ENCODE measurements around the gene UBC.
"Not testable (repeated sequence)": the region's sequence is repeated elsewhere in the genome, so short reads cannot be mapped to it uniquely, and the experiment has no call there.

Gene UBC

DNA sequence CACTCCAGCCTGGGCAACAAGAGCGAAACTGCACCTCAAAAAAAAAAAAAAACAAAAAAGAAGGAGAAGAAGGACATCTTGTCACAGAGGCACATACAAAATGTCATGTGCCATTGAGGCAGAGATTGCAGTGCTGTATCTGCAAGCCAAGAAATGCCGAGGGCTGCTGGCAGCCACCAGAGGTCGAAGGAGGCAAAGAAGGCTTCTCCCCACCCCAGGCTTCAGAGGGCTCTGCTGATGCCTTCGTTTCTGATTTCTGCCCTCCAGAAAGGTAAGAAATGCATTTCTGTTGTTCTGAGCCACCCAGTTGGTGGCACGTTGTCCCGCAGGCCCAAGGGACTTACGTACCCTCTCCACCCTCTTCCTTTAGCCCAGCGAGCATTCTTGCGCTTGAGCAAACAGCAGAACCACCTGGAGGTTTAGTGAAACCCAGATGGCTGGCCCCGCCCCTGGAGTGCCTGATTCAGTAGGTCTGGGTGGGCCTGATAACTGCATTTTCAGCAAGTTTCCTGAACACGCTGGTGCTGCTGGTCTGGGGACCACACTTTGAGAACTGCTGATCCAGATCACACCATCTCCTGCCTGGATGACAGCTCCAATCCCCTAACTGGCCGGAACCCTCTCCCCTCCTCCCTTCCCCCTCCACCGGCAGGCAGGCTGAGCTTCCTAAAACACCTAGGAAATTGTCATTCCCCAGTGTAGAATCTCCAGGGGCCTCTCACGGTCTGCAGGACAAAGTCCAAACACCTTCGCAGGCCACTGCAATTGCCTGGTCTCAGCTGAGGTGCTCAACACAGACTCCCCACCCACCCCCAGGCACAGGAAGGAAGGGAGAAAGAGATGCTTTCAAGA lies 29.6 kb downstream of the UBC start:
- DNase-seq (ENCODE audit: low read depth in 2 of 2), result no peak

DNA sequence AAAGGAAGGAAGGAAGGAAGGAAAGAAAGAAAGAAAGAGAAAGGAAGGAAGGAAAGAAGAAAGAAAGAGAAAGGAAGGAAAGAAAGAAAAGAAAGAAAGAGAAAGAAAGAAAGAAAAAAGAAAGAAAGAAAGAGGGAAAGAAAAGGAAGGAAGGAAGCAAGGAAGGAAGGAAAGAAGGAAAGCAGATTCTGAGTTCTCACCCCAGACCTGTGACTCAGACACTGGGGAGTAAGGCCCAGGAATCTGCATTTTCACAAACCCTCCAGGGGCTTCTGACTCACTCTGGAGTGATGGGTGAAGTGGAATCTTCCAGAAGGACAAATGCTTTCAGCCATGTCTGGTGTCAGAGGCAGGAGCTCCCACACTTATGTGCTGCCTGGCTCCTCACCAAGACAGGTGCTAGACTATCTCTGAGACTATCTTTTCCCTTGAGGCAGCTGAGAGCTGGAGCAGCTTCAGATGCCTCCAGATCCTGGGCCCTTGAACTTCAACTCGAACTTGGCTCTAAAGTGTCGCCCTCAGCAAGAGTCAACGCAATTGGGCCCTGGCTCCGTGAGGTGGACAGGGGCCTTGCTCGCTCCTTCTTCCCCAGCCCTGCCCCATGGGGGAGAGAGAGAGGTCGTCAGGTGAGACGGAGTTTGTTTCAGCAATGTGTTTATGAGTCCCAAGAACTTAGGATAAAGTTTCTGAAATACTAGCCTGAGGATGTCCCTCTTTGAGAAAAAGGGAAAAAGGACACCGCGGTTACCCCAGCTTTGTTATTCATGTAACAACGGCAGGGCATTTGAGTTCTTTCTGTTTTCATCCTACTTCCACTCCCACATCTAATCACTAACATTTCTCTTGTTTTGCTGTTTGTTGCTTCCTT lies 31.0 kb downstream of the UBC start:
- DNase-seq (ENCODE audit: low read depth in 2 of 2), result no peak

DNA sequence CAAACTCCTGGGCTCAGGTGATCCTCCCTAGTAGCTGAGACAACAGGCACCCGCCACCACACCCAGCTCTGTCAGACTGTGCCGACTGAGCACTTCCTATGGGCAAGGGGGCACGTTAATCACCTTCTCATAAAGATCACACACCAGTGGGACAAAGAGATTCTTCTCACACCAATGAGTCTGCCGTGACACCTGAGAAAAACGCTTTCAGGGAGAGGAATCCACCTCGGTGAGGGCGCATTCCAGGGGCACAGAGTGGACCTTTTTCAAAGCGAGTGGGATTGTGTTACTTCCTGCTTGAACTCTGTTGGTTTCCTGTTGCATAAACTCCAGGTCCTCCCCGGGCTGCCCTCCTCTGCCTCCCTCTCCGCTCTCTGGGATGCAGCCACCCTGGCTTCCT lies 33.3 kb downstream of the UBC start:
- DNase-seq (ENCODE audit: low read depth in 2 of 2), result no peak

DNA sequence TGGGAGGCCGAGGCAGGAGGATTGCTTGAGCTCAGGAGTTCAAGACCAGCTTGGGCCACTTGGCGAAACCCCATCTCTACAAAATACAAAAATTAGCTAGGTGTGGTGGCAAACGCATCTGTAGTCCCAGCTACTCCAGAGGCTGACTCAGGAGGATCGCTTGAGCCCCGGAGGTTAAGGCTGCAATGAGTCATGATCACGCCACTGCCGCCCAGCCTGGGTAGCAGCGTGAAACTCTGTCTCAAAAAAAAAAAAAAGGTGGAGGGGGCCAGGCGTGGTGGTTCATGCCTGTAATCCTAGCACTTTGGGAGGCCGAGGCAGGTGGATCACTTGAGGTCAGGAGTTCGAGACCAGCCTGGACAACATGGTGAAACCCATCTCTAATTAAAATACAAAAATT lies 34.1 kb downstream of the UBC start:
- DNase-seq (ENCODE audit: low read depth in 2 of 2), result not testable (repeated sequence)

DNA sequence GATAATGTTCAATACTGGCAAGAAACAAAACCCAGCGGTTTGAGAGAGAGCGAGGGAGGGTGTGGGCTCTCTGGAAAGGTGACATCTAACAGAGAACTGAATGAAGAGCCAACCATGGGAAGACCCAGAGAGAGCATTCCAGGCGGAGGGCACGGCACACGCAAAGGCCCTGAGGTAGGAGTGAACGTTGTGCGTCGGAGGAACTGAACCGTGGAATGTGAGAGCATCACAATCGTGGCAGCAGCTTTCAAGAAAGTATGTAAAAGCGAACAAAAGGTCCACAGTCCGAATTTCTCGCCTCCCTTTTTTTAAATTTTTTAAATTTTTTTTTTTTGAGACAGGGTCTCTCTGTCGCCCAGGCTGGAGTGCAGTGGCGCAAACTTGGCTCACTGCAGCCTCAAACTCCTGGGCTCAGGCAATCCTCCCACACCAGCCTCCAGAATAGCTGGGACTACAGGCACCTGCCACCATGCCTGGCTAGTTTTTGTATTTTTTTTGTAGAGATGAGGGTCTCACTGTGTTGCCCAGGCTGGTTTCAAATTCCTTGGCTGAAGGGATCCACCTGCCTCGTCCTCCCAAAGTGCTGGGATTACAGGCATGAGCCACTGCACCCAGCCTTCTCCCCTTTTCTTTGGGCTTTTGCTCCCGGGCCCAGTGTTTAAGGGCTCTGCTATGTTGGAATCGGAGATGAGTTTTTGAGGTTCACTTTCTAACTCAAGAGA lies 35.5 kb downstream of the UBC start:
- no peak for DNase-seq (ENCODE audit: low read depth in 2 of 2)

DNA sequence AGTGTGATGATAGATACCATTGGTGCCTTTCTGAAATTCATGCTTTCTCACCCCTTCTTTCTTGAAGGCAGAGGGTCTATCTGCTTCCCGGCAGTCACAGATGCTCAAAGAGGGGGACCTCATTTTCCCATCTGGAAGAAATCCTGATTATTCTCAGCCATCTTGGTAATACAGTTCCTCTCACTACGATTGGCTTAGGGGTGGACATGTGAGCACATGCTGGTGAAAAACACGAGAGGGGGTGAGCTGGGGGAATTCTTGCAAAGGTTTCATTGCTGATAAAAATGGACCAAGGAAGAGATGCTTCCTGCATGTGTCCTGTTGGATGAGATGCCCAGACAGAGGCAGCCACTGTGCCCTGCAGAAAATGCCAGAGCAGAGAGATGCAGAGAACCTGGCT lies 37.0 kb downstream of the UBC start:
- DNase-seq (ENCODE audit: low read depth in 2 of 2), result no peak

DNA sequence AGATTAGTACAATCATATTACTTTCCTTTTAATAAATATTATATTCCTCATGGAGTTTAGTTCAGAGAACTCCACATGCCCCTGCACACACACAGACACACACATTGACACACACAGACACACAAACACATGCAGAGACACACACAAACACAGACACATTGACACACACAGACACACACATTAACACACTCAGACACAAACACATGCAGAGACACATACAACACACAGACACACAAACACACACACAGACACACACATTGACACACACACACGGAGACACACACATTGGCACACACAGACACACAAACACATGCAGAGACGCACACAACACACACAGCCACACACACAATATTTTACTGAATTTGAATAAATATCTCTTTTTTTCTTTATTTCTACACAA lies 38.3 kb downstream of the UBC start:
- no peak for DNase-seq (ENCODE audit: low read depth in 2 of 2)

DNA sequence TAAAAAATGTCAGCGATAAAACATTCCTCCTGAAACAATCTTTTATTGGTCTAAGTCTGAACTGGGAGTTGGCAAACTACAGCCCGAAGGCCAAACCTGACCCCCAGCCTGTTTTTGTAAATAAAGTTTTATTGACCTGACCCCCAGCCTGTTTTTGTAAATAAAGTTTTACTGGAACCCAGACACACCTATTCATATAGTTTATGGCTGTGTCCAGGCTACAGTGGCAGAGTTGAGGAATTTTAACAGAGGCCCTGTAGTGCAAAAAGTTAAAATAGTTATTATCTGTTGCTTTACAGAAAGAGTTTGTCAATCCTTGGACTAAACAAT lies 38.7 kb downstream of the UBC start:
- no peak for DNase-seq (ENCODE audit: low read depth in 2 of 2)

DNA sequence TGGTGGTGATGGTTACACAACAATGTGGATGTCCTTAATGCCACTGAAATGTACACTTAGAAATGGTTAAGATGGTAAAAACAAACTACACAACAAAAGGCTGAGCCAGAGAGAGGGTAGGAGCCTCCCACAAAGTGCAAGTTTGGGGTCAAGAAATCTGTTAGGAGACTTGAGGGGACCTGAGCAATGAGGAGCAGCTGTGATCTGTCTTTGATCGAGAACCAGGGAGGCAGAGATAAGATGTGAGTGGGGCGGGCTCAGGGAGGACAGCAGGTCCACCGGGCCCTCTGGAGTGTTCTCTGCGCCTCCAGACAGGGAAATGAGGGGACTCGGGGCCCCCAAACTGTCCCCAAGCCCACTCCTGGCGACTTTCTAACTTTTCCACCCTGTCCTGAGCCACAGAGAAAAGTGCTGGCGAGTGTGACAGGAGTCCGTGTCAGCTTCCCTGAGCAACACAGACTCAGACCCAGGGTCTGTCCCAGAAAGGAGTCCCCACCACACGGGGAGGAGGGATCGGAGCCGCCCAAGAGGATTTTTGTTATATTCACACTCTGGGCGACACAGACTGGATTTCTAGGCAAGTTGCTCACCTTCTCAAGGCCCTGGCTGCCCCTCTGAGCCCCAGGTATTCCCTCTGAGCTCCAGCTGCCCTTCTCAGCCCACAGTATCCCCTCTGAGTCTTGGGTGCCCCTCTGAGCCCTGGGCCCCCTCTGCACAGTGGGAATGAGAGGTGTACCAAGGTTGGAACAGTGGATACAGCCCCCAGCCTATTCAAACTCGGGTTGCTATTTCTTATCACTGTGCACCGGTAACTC lies 39.3 kb downstream of the UBC start:
- DNase-seq (ENCODE audit: low read depth in 2 of 2), result no peak

DNA sequence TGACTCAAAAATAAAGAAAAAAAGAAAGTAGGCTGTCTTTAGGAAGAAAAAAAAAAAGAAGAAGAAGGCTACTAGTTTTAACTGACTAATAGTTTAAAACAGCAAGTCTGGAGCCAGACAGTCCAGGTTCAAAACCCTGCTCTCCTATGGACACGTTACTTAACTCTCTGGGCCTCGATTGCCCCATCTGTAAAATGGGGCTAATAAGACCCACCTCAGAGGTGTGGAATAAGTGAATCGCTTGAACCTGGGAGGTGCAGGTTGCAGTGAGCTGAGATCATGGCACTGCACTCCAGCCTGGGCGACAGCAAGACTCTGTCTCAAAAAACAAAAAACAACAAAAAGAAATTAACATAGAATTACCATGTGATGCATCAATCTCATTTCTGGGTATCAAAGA lies 40.3 kb downstream of the UBC start:
- no peak for DNase-seq (ENCODE audit: low read depth in 2 of 2)

DNA sequence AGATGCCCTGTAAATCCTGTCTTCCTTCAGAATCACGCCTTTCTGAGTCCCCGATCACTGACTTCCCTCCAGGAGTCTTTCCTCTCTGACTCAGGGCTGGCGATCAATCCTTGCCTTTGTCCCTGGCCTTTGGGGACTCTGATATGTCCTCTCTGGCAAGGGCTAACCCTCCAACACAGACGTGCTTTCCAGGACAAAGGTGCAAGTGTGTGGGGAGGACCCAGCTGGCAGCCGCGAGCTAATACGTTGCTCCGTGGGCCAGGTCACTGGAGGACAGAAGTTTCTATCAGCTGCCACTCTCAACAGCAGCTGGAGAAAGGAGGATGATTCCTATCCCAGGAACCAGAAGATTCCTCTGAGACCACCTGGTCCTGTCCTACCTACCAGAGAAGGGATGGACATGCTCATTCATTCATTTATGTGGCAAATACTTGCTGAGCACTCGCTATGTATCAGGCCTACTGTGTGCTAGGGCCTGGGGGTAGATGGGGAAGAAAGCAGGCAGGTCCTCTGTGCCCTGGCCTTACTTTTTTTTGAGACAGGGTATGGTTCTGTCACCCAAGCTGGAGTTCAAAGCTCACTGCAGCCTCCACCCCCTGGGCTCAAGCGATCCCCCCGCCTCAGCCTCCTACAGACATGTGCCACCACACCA lies 42.3 kb downstream of the UBC start:
- DNase-seq (ENCODE audit: low read depth in 2 of 2), result no peak

DNA sequence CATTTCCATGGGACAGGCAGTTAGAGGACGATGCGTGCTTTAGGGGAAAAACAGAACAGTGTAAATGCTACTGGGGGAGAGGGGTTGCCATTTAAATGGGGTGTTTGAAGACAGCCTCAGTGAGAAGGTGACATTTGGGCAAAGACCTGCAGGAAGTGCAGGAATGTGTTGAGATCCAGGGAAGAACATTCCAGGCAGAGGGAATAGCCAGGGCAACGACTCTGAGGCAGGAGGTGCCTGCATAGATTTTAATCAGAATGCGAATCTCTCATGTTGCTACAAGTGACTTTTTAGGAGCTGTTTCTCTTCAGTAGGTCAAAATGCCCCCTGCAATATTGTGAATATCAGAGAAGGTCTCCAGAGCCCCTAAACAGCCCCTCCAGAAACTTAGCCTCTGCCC lies 43.2 kb downstream of the UBC start:
- no peak for DNase-seq (ENCODE audit: low read depth in 2 of 2)

DNA sequence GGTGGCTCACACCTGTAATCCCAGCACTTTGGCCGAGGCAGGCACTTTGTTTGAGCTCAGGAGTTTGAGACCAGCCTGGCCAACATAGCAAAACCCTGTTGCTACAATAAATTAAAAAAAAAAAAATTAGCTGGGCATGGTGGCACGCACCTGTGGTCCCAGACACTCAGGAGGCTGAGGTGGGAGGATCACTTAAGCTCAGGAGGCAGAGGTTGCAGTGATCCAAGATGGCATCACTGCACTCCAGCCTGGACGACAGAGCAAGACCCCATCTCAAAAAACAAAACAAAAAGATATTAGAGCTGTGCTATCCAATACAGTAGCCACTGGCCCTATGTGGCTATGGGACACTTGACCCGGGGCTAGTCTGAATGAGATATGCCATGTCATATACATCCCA lies 43.9 kb downstream of the UBC start:
- no peak for DNase-seq (ENCODE audit: low read depth in 2 of 2)

DNA sequence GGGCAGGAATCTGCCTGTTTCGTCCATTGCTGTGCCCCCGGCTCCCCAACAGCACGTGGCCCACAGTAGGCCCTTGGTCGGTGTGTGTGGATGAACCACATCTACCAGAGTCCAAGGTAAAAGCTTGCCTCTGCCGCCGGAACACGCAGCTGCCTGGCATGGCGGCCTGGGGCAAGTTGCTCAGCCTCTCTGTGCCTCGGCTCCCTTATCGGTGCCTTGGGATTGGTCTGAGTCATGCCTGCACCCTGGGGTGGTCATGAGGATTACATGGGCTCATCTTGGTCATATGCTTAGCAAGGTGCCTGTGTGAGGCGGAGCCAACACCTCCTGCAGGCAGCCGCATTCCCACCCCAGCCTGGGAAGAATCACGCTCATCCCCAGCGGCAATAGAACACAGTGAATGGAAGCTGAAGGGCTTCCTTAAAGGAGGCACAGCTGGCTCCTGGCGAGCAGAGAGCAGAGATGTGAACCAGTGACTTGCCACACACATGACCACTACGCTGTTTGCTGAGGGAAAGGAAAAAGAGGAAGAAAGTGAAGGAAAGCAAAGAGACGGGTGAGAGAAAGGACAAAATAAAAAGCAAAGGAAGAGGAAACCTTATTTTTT lies 45.3 kb downstream of the UBC start:
- no peak for DNase-seq (ENCODE audit: low read depth in 2 of 2)

DNA sequence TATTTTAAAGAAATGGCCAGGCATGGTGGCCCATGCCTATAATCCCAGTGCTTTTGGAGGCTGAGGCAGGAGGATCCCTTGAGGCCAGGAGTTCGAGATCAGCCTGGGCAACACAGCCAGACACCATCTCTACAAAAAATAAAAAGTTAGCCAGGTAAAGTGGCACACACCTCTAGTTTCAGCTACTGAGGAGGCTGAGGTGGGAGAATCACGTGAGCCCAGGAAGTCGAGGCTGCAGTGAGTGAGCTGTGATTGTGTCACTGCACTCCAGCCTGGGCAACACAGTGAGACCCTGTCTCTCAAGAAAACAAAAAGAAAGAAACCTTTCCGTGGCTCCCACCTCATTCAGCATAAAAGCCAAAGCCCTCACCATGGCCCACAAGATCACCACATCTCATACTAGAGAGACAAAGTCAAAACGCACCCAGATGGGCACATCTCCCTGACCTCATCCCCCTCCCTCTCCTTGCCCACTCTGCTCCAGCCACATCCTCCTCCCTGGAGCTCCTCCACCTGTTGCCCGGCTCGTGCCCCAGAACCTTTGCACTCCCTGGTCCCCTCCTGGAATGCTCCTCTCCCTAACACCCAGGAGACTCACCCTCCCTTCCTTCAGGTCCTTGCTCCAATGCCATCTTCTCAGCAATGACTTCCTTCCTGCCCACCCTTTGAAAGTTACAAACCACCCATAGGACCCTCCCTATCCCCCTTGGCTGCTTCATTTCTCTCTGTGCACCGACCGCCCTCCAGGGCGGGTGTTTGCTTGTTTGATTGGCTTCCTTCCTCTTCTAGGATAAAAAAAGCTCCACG lies 46.0 kb downstream of the UBC start:
- no peak for DNase-seq (ENCODE audit: low read depth in 2 of 2)

DNA sequence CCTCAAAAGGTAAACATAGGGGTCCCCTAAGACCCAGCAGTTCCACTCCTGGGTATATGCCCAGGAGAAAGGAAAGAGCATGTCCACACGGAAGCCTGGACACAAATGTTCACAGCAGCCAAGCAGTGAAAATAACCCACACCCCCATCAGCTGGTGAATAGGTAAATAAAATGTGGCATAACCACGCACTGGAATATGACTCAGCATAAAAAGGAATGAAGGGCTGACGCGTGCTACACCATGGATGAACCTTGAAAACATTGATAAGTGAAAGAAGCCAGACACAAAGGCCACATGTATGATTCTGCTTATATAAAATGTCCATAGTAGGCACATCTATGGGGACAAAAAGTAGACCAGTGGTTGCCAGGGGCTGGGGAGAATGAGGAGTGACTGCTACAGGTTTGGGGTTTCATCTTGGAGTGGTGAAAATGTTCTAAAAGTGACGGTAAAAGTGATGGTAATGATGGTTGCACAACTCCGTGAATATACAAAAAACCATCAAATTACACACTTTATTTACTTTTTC lies 47.0 kb downstream of the UBC start:
- DNase-seq (ENCODE audit: low read depth in 2 of 2), result no peak

DNA sequence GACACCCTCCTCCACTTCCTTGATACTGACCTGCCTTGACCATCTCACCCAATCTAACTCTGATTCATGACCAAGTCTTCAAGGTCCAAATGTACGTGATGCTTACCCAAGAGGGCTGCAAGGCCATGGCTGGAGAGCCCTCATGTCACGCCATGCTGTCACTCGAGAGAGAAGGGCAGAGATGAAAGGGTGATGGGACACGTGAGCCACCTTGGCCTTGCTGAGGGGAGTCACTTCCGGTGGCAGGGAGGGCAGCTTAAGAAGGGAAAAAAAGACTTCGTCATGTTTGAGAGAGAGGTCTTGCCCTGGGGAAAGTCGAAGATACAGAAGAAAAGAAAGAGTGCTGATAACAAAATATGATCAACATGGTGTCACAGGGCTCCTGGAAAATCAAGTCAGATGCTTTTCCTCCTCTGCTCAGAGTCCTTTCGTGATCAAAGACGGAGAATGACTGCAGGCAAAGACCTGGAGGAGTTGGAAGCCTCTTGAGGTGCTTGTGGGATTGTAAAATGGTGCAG lies 47.5 kb downstream of the UBC start:
- DNase-seq (ENCODE audit: low read depth in 2 of 2), result no peak

DNA sequence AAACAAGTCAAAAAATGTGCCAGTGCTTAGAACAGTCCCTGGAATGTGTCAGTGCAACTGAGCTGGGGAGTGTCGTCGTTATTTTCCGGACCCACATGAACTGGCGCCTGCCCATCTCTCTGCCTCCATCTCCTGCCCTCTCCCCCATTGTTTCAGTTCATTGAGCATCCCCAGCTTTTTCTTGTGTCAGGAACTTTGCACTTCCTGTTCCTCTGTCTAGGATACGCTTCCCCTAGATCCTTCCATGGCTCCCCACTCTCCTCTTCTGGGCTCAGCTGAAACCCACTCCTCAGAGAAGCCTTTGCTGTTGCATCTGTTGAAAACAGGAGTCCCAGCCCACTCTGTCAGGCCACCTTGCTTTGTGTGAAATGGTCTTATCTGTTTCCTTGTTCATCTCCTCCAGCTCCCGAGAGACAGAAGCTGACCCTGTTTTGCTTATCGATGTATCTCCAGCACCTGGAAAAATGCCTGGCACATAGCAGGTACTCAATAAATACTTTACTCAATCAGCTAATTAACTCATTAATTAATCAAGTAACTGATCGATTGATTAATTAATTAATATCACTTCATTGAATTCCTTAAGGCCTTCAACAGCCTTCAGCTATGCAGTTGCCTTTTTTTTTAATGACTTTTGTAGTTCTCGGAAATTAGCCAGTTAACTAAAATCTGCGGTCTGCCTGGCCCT lies 48.1 kb downstream of the UBC start:
- DNase-seq (ENCODE audit: low read depth in 2 of 2), result no peak

DNA sequence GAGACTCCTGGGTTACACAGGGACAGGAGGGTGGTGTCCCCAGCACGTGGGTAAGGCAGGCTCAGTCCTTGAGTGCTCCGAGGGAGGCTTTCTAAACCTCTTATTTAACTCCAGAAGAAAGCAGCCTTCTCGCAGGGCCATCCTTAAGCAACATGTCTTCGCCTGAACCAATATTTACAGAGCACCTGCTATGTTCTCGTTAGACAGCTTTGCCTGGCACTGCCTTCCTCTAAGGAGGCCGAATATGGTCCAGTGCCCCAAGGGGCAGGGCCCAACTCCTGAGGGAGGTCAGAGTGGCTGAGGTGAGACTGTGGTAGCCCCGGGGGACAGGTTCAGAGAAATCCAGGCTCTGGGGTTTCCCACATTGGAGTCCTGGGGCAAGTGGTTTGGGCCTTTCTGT lies 48.7 kb downstream of the UBC start:
- DNase-seq (ENCODE audit: low read depth in 2 of 2), result no peak

All from stimulated activated CD4-positive, alpha-beta T cell treated with anti-CD3 and anti-CD28 coated beads, Interleukin-12 subunit alpha, Interleukin-12 subunit beta, amount 100 ng/mL, for 24 hours (primary cell).